Measurements from ENCODE around the gene QDPR.
A peak's percentile ranks its signal among the peaks of the same experiment; 100 is the strongest.

QDPR gene

GRCh38 chr4:17526695-17527477, 15.0 kb upstream of the QDPR start:
- no peak for DNase-seq

DNA sequence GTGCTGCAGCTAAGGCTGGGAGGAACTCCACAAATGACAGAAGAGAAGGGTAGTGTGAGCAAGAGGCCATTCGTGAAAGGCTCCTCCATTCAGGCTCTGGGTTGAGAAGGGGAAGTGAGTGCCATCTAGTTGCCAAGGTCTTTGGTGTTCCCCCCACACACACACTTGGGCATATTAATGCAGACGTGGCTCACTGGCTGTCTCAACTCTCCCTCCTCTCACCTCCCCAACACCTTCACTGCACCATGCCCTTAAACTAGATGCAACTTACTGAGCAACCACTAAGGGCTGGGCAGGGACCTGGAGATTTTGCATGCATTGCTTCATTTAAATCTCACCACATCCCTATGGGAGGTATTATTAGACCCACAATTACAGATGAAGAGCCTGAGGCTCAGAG, 11.8 kb upstream of the QDPR start:
- no peak for DNase-seq

GRCh38 chr4:17521595-17521994, 9.7 kb upstream of the QDPR start:
- no peak for DNase-seq

DNA sequence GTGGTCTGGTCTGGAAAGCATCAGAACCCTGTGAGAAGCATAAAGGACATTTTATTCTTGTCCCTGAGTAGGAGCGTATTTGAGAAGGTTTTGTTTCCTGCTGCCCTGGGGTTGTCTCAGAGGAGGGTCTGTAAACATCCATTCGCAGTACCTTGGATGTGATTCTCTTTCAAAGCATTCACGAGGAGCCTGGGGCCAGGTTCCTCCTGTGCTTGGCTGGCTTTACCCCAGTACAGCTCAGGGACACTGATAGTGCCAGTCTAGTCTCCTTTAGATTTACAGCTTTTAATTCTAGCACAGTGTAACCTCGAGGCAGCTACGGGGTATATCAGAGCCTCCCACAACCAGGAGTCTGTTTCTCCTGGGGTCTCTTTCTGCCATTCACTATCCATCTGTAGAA, 5.8 kb upstream of the QDPR start:
- no peak for DNase-seq

DNA sequence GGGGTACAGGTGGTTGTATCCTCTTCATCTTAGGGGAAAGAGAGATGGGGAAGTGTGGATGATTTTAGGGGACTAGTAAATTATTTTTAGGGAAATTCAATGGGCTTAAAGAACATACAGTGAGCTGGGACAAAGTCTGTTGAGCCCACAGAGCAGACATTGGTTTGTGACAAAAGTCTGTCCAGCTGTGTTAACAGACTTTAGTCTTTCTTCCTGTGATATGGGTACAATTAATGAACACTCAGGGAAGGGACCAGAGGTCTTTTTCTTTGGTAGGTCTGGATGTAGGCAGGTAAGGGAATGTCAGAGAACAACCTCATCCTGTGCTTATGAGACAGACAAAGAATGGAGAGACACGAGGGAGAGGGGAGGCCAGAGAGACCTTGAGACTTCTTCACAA, 5.1 kb upstream of the QDPR start:
- no peak for DNase-seq

DNA sequence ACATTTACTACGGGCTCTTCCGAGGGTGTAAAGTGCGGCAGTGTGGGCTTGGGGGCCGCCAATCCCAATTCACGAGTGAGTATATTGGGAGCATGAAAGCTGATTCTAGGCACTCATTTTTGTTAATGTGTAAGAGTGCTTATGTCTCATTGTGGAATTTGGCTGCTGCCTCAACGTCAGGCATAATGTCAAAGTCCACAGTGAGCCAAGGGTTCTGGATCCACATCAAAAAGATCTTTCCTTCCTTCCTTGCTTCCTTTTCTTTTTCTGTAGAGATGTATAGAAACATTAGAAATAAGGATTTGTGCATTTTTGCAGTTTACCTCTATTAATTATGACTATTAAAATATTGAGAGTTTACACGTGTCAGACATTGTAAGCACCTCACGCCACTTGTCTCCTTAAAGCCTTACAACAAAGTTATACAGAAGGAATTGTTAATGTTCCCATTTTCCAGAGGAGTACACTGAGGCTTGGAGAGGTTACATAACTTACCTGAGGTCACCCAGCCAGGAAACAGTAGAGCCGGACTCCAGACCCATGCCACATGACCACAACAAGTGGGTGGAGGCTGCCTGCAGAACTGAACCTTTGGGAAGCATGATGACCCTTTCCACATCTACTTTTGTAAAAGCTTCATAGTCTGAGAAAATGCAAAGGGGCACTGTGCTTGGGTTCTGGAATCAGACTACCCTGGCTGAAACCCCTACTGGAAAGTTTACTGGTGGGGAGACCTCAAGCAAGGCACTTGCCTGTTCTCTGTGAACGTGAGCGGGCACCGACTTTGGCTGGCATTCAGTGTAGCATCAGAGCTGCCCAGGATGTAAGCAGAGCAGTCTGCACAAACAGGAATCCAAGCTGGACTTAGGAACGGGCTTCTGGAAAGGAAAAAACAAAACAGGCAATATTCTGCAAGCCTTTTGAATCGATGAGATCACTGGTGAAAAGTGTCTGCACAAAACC, 3.8 kb upstream of the QDPR start:
- no peak for DNase-seq

DNA sequence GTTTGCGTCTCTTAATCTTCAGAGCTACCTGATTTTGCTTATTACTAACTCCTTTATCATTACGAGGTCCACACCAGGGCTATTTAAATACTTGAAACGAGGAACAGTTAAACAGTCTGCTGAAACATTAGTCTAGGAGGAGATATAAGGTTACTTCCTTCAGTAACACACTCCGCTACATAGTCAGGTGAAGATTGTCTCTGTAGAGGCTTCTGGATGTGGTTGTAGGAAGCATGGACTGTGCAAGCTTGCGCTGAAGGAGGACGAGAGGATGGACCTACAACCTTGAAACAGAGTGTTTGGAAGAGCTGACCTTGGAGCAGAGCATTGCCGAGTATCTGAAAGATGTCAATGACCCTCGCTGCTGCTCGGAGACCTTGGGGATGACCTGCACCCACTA, 3.0 kb upstream of the QDPR start, which contains the start of gene CLRN2:
TSS of gene CLRN2 (plus strand) at position 301 of the 400 bp plus-strand sequence. CDS start 102 bp downstream, outside the sequence.
- DNase-seq, result no peak

- DNase-seq, result no peak
Observed at GRCh38 chr4:17512973-17513665, 1.2 kb upstream of the QDPR start.

GRCh38 chr4:17511509-17511949, 361 bp downstream of the QDPR start:
- DNase-seq, result peak; percentile 67

DNA sequence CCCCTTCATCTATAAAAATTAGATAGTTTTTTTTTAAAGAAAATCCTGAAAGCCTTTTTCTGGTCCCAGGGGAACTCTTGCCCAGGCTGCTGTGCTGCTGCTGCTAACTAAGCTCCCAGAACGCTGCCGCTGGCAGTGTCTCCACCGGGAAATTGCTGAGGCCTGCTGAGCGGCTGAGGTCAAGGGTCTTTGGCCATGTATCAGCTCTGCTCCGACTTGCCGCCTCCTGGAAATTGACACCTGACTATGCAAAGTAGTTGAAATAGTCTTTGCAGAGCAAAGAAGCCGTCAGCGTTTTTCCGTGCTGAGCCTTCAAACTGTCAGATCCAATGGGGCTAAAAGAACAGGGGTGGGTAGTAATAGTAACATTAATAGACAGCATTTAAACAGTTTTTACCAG, 839 bp downstream of the QDPR start:
- DNase-seq, result peak; percentile 33

GRCh38 chr4:17510582-17510981, 1.3 kb downstream of the QDPR start:
- no peak for DNase-seq

GRCh38 chr4:17504081-17504480, 7.8 kb downstream of the QDPR start:
- DNase-seq, result no peak

DNA sequence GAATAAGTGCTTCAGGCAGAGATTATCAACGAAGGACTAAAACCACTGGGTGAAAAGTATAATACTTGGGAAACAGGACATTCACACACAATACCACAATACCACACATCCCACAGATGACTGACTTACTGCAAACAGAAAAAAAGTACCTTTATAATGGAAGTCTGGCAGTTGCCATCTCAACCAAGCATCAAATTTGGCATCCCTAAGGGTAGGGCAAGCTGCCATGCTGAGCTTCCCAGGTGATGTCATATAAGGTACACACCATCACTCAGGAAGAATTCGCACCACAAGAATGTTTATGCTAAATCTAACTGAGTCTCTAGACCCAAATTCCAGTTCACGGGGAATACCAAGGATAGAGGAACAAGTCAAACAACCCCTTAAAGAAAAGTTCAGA, 9.1 kb downstream of the QDPR start:
- no peak for DNase-seq

DNA sequence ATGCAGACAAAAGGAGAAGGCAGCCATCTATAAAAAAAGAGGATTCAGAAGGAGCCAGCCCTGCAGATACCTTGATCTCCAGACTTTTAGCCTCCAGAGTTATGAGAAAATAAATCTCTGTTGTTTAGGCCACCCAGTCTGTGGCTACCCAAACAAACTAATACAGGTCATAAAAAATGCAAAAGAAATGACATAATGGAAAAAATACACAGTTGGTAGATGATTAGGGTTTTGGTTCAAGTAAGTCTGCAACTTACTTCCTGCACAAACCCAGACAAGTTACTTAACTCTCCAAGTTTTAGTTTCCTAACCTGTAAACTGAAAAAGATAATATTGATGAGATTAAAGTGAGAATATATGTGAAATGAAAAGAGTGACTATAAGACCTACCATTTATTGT, 11.3 kb downstream of the QDPR start:
- no peak for DNase-seq

DNA sequence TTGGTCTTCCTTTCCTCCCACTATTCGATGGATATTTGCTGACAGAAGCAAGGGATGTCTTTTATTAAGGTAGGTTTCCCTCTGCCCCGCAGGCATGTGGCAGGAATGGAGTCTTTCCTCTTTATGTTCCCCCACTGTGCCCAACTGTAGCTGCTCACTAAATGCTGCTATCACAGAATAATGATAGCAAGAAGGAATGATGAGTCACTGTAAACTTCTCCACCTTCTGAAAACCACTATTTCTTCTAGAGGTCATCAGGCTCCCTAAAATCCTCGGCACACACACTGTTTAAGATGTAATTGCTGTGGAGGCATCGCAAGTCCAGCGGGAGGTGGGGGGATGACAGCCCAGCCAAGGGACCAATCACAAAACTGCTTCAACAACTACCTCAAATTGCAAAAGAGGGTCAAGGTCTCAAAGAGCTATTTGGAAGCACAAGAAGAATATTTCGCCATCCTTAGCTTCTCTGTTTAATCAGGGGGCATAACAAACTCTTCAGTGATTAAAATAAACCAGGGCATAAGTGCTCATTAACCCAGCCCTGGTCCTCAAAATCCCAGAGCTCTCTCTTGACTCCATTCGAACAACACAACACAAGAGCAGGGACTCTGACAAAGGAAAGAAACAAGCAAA, 13.9 kb downstream of the QDPR start:
- no peak for DNase-seq

DNA sequence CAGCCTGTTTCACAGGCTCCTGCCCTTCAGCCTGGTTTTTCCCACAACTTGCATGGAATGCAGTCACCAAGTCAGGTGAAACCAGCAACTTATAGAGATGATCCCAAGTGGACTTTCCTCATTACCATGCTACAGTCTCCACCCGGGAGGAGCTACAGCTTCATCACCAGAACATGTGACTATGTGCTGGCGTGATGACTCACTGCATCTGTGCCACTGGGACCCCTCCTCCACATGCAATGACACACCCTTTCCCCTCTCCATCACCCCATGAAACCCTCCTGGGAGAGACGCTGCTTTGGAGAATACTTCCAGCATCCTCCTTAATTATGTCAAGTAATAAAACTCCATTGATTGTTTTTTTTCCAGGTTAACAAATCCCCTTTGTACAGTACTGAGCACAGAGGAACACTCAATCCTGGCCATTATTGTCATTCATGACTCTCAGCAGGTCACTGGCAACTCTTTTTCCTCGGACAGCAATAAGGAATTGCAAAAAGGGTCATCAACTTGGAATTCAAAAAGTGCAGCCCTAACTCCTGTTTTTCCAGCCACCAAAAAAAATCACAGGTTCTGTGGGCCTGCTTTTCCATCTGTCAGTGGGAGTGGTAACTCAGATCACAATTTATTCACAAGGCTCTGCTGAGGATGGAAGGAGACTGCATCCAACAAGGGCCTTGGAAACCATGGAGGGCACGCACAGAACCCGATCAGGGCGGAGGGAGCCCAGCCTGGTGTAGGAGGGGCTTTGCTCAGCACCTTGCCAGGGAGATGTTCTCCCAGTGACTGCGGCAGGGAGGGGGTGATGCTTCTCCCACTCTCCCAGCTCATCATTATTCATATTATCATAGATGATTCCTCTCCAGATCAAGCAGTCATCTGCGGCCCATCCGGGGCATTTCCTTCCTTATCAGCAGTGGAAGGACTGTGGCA, 17.4 kb downstream of the QDPR start:
- no peak for DNase-seq

- no peak for DNase-seq
Observed at GRCh38 chr4:17493619-17494018, 18.3 kb downstream of the QDPR start.

- DNase-seq, result no peak
Observed at GRCh38 chr4:17492876-17493275, 19.0 kb downstream of the QDPR start.

- DNase-seq, result peak; percentile 19
Observed at GRCh38 chr4:17492058-17492741, 19.7 kb downstream of the QDPR start.

- no peak for DNase-seq
Observed at GRCh38 chr4:17491196-17491595, 20.7 kb downstream of the QDPR start.

GRCh38 chr4:17490575-17491059, 21.3 kb downstream of the QDPR start:
- peak; percentile 24 for DNase-seq
